Duodenal mucosa (tissue), 2 donors: ENCODE results near the gene KRTAP5-10.
"Not testable (repeated sequence)": the region's sequence is repeated elsewhere in the genome, so short reads cannot be mapped to it uniquely, and the experiment has no call there.

Source experiments
- H3K27ac ChIP-seq: one replicate; pipeline ENCODE4 v1.7.0; 2013; ENCODE audit warnings: low read depth, low read length
- H3K27me3 ChIP-seq, 2 donors: one replicate each; pipeline ENCODE4 v1.7.0; 2013; ENCODE audit warnings: low read length in 2 of 2, control low read depth in 1 of 2; ENCODE audit not compliant: insufficient read depth in 2 of 2, control insufficient read depth in 1 of 2
- H3K36me3 ChIP-seq, 2 donors: one replicate each; pipeline ENCODE4 v1.7.0; 2013; ENCODE audit warnings: low read length in 2 of 2, control low read depth in 1 of 2; ENCODE audit not compliant: insufficient read depth in 2 of 2, control insufficient read depth in 1 of 2
- H3K4me1 ChIP-seq, 2 donors: one replicate each; pipeline ENCODE4 v1.7.0; 2013; ENCODE audit warnings: low read length in 2 of 2, control low read depth in 1 of 2; ENCODE audit not compliant: insufficient read depth in 2 of 2, control insufficient read depth in 1 of 2
- H3K4me3 ChIP-seq, 2 donors: one replicate each; pipeline ENCODE4 v1.7.0; 2013; ENCODE audit warnings: low read length in 2 of 2, low read depth in 1 of 2
- H3K9ac ChIP-seq, 2 donors: one replicate each; pipeline ENCODE4 v1.7.0; 2013; ENCODE audit warnings: low read length in 2 of 2, low read depth in 1 of 2
- H3K9me3 ChIP-seq, 2 donors: one replicate each; pipeline ENCODE4 v1.7.0; 2013; ENCODE audit warnings: low read length in 2 of 2, control low read depth in 1 of 2; ENCODE audit not compliant: control insufficient read depth in 1 of 2

KRTAP5-10 gene

DNA sequence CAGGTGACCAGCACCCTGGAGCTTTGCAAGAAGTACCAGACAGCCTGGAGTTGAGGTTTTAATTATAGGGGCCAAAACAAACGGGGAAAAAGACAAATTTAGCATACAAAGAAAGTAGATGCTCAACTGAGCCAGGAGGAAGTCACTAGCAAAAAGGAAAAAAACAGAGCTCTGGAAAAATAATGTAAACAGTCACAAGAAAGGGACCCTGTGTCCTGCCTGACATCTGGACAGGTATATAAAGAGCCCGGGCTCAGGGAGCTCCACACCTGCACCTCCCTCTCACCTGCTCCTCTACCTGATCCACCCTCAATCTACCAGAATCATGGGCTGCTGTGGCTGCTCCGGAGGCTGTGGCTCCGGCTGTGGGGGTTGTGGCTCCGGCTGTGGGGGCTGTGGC, at the start of gene KRTAP5-10:
KRTAP5-10 (plus strand) TSS at position 301 of the 400 bp plus-strand sequence; CDS start at position 326, 25 bp downstream.
- H3K36me3 ChIP-seq = no peaks in the 10 kb centered on the region
- H3K27ac ChIP-seq = no peak within 1 kb of the TSS
- no peak within 1 kb of the TSS for H3K9ac ChIP-seq
- no peak within 1 kb of the TSS for H3K4me3 ChIP-seq
- peaks cover 5 to 7% of the 10 kb centered on the region in 2 donors for H3K27me3 ChIP-seq
- H3K4me1 ChIP-seq = no peaks in the 10 kb centered on the region
- no peaks in the 10 kb centered on the region for H3K9me3 ChIP-seq

- Histone ChIP-seq H3K4me1 (no peaks in the 10 kb centered on the region), H3K27ac (no peak overlapping the region), H3K9me3 (no peaks in the 10 kb centered on the region), H3K4me3 (no peak overlapping the region), H3K9ac (no peak overlapping the region), H3K27me3 (no peaks in the 10 kb centered on the region), H3K36me3 (no peaks in the 10 kb centered on the region)
These were observed 46.6 kb upstream of the KRTAP5-10 start for GRCh38 chr11:71518506-71519471.

GRCh38 chr11:71519546-71519945, 45.8 kb upstream of the KRTAP5-10 start:
- H3K27ac ChIP-seq = no peak overlapping the region
- H3K4me1 ChIP-seq = no peaks in the 10 kb centered on the region
- H3K36me3 ChIP-seq = no peaks in the 10 kb centered on the region
- H3K4me3 ChIP-seq = no peak overlapping the region
- no peaks in the 10 kb centered on the region for H3K27me3 ChIP-seq
- H3K9me3 ChIP-seq = no peaks in the 10 kb centered on the region
- H3K9ac ChIP-seq = no peak overlapping the region

GRCh38 chr11:71525188-71525937, 40.0 kb upstream of the KRTAP5-10 start:
- H3K9ac ChIP-seq = no peak overlapping the region
- no peak overlapping the region for H3K4me3 ChIP-seq
- H3K36me3 ChIP-seq = no peaks in the 10 kb centered on the region
- no peaks in the 10 kb centered on the region for H3K27me3 ChIP-seq
- no peak overlapping the region for H3K27ac ChIP-seq
- H3K9me3 ChIP-seq = no peaks in the 10 kb centered on the region
- H3K4me1 ChIP-seq = no peaks in the 10 kb centered on the region

GRCh38 chr11:71525938-71526495, 39.3 kb upstream of the KRTAP5-10 start:
- Histone ChIP-seq H3K9ac (no peak overlapping the region), H3K27ac (no peak overlapping the region), H3K27me3 (no peaks in the 10 kb centered on the region), H3K4me3 (no peak overlapping the region), H3K4me1 (no peaks in the 10 kb centered on the region), H3K9me3 (no peaks in the 10 kb centered on the region), H3K36me3 (no peaks in the 10 kb centered on the region)

GRCh38 chr11:71526796-71527575, 38.4 kb upstream of the KRTAP5-10 start, which contains the start of gene KRTAP5-7:
KRTAP5-7 (plus strand) TSS chr11:71527267; CDS start chr11:71527301, 34 bp downstream.
- not testable (repeated sequence) for H3K27me3 ChIP-seq, H3K9ac ChIP-seq, H3K36me3 ChIP-seq, H3K27ac ChIP-seq, H3K9me3 ChIP-seq, H3K4me3 ChIP-seq, H3K4me1 ChIP-seq

DNA sequence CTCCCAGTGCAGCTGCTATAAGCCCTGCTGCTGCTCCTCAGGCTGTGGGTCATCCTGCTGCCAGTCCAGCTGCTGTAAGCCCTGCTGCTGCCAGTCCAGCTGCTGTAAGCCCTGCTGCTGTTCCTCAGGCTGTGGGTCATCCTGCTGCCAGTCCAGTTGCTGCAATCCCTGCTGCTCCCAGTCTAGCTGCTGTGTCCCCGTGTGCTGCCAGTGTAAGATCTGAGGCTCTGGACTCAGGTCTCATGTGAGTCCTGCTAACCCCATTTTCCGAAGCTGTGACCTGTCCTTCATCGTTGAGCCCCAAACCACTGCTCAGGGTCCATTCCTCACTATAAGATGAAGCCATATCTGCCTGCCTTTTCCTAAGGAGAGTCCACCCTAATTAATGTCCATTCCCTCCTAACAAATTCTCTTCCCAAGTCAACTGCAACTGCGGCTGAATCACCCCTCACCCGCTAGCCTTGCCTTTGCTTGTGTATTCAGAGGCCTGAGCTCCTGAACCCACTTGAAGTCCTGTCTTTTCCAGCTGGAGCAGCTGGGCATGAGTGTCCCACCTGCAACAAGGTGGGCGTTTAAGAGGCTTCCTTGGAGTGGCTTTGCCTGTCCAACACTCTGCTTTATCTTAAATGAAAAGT, 37.7 kb upstream of the KRTAP5-10 start:
- H3K9ac ChIP-seq = no peak overlapping the region
- no peaks in the 10 kb centered on the region for H3K27me3 ChIP-seq
- H3K4me3 ChIP-seq = no peak overlapping the region
- no peaks in the 10 kb centered on the region for H3K4me1 ChIP-seq
- H3K27ac ChIP-seq = no peak overlapping the region
- no peaks in the 10 kb centered on the region for H3K36me3 ChIP-seq
- H3K9me3 ChIP-seq = no peaks in the 10 kb centered on the region

GRCh38 chr11:71530602-71531001, 34.8 kb upstream of the KRTAP5-10 start:
- H3K27me3 ChIP-seq = no peaks in the 10 kb centered on the region
- no peak overlapping the region for H3K9ac ChIP-seq
- H3K36me3 ChIP-seq = no peaks in the 10 kb centered on the region
- H3K4me3 ChIP-seq = no peak overlapping the region
- H3K9me3 ChIP-seq = no peaks in the 10 kb centered on the region
- no peaks in the 10 kb centered on the region for H3K4me1 ChIP-seq
- no peak overlapping the region for H3K27ac ChIP-seq

DNA sequence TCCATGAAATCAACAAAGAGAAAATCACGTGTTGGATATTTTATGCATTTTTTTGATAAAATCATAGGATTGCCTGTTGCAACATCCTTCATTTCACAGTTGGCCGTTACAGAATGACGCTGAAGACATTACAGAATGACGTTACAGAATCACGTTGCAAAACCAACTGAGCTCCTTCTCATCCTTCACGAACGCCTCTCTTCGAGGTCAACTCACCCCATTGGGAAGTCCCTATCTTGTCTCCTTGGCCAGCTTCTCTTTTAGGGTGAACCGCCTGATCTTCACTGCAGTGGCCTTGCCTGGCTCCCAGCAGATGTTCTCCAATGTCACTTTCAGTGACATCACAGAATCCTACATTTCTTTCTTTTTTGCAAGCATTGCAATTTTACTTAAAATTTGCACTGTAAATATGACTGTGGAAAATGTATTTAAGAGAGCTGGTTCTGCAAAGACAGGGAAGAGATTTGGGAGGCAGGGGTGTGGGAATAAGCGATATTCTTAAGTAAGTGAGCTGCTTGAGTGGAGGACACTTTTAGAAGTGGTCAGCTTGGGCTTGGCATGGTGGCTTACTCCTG, 33.2 kb upstream of the KRTAP5-10 start:
- no peak overlapping the region for H3K27ac ChIP-seq
- no peaks in the 10 kb centered on the region for H3K27me3 ChIP-seq
- H3K9me3 ChIP-seq = no peaks in the 10 kb centered on the region
- H3K4me1 ChIP-seq = no peaks in the 10 kb centered on the region
- no peak overlapping the region for H3K9ac ChIP-seq
- no peaks in the 10 kb centered on the region for H3K36me3 ChIP-seq
- H3K4me3 ChIP-seq = no peak overlapping the region
